Measurements from ENCODE around the gene LGR5. TPM values are rescaled to one million over a fixed set of nuclear protein-coding genes. Genes with fewer than 3 reads are reported as not detected.

The LGR5 gene
- total and polyA plus RNA-seq, 2 donors (not counting 3 experiments of a cell fraction or from before 2014, with no cell fraction given): not detected

GRCh38 chr12:71392521-71393145 is 47.0 kb upstream of the LGR5 start:
- Histone ChIP-seq H3K27ac (ENCODE audit: insufficient read depth, low read depth, low read length) (no peak overlapping the region), H2AFZ (ENCODE audit: low read depth, low read length) (no peak overlapping the region), H4K20me1 (replicated peaks; ENCODE audit: control insufficient read depth, extremely low read depth, insufficient read depth, low read length) (no peaks in the 10 kb centered on the region), H3K9me1 (replicated peaks; ENCODE audit: control insufficient read depth, extremely low read depth, insufficient read depth, low read length) (no peaks in the 10 kb centered on the region), H3K9ac (replicated peaks; ENCODE audit: extremely low read depth, insufficient read depth, low read length) (no peak overlapping the region), H3K4me1 (ENCODE audit: control insufficient read depth, extremely low read depth, insufficient read depth, low read length) (no peaks in the 10 kb centered on the region), H3K4me2 (ENCODE audit: insufficient read depth, low read length) (peak overlapping the region; percentile 36), H3K36me3 (ENCODE audit: control insufficient read depth in 2 of 2, extremely low read depth in 1 of 2, insufficient read depth in 2 of 2, low read length in 2 of 2) (no peaks in the 10 kb centered on the region), H3K9me3 (replicated peaks; ENCODE audit: control insufficient read depth, insufficient read depth, low read length) (no peaks in the 10 kb centered on the region), H3K79me2 (ENCODE audit: control insufficient read depth, insufficient read depth, low read length) (no peaks in the 10 kb centered on the region), H3K4me3 (replicated peaks in 1 of 3; ENCODE audit: insufficient read depth in 1 of 3, low read depth in 1 of 3, low read length in 3 of 3) (no peak overlapping the region), H3K27me3 (ENCODE audit: control insufficient read depth in 2 of 2, insufficient read depth in 2 of 2, low read length in 2 of 2) (no peaks in the 10 kb centered on the region)
- FAIRE-seq (peak; percentile 88), DNase-seq (ENCODE audit: low read depth, low spot score) (peak; percentile 76)
- dilution Hi-C loops (cut with MboI; ENCODE audit: extremely low pct_ligation_motif_present, low sequenced_read_pairs): no loop called here
- ChIA-PET POLR2A (no interaction called here), CTCF (interaction anchor here (0.7 to 3.6 kb wide), 32 partner anchors 10 to 1513 kb away, joined by 3 to 58 read pairs (median 4); partner anchors contain the start of genes LGR5, TMEM19 and TSPAN8)
- no TSS peak for BruUV-seq (replicated peaks)
- no peak for TF ChIP-seq POLR2AphosphoS5 (IDR thresholded peaks at IDR 0.05; ENCODE audit: insufficient read depth, low read depth, low read length)
- no peak for TF ChIP-seq EZH2 (IDR thresholded peaks at IDR 0.05; ENCODE audit: borderline replicate concordance, low read depth, low read length, severe bottlenecking)
- TF ChIP-seq GATA2 (IDR thresholded peaks at IDR 0.05; ENCODE audit: insufficient read depth, insufficient read length, low read depth, low read length): no peak
- TF ChIP-seq POLR2A (IDR thresholded peaks at IDR 0.05; ENCODE audit: low read depth, low read length): no peak
- TF ChIP-seq CTCF (IDR thresholded peaks at IDR 0.05; ENCODE audit: extremely low read depth in 1 of 2, insufficient read depth in 1 of 2, low read depth in 1 of 2, low read length in 2 of 2): peak; percentile 62 to 73
- no peak for TF ChIP-seq FOS (IDR thresholded peaks at IDR 0.05; ENCODE audit: borderline replicate concordance, insufficient read depth, low read length)
- TF ChIP-seq JUN (IDR thresholded peaks at IDR 0.05; ENCODE audit: borderline replicate concordance, insufficient read depth, insufficient read length, low read depth): no peak
- intact Hi-C loops (cut with micrococcal nuclease): loop anchor here (1.0 to 5.0 kb wide), 3 partner anchors 175 to 1520 kb away; no protein-coding TSS in a partner anchor

Data from endothelial cell of umbilical vein (primary cell).